ENCODE data around the gene ART5. TPM values are rescaled to one million over a fixed set of nuclear protein-coding genes. Genes with fewer than 3 reads are reported as not detected.

ART5 gene
- total and polyA plus RNA-seq, 2 of the 4 experiments (the other 2 are of a cell fraction): not detected

DNA sequence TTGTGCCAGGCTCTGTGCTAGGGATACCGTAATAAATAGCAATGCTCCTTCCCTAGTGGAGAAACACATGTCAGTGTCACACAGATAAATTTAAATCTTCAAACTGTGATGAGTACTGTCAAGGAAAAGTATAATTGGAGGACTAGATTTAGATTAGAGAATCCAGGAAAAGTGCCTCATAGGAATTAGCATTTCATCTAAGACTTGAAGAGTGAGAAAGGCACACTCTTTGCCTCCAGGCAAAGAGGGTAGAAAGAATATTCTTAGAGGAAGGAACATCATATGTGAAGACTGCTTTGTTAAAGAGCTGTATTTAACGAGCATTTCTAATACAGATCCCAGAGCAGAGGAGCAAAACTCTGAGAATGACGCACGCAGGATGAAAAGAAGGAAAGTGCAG is 30.9 kb downstream of the ART5 start:
- no peak overlapping the region for H2BK15ac ChIP-seq (ENCODE audit: low read depth, low read length)
- no peak overlapping the region for H4K91ac ChIP-seq (ENCODE audit: insufficient read depth, low read depth, low read length)
- H3K4me1 ChIP-seq (ENCODE audit: control insufficient read depth, insufficient read depth, low read length): no peaks in the 10 kb centered on the region
- no peak overlapping the region for H2BK120ac ChIP-seq (ENCODE audit: low read depth, low read length)
- H2BK20ac ChIP-seq (ENCODE audit: low read depth, low read length): no peak overlapping the region
- no peak overlapping the region for H3K9ac ChIP-seq (ENCODE audit: low read depth, low read length)
- H4K8ac ChIP-seq (ENCODE audit: low read depth in 2 of 2, low read length in 2 of 2): no peak overlapping the region
- no peak overlapping the region for H4K5ac ChIP-seq (ENCODE audit: low read depth, low read length)
- TF ChIP-seq MAFK (IDR thresholded peaks at IDR 0.05; ENCODE audit: low read depth, low read length): no peak
- ChIA-PET POLR2A (ENCODE audit: unreplicated experiment) (no interaction called here), CTCF (interaction anchor here (1.2 kb wide), 1 partner anchor 14 kb away, joined by 3 read pairs; no protein-coding TSS in a partner anchor)
- H3K36me3 ChIP-seq (ENCODE audit: control insufficient read depth, insufficient read depth, low read length): no peaks in the 10 kb centered on the region
- H3K4me3 ChIP-seq (ENCODE audit: insufficient read depth, low read depth, low read length): no peak overlapping the region
- no peak overlapping the region for H3K4ac ChIP-seq (ENCODE audit: low read depth, low read length)
- in situ Hi-C loops (cut with MboI; ENCODE audit: low sequenced_read_pairs): no loop called here
- H2AK5ac ChIP-seq (ENCODE audit: low read depth, low read length): no peak overlapping the region
- H3K23ac ChIP-seq (ENCODE audit: low read depth, low read length): no peak overlapping the region
- no TSS peak for BruUV-seq (replicated peaks)
- no peak overlapping the region for H2AFZ ChIP-seq (replicated peaks; ENCODE audit: low read length, poor library complexity)
- DNase-seq (no peak), ATAC-seq (ENCODE audit: low read depth) (no peak)
- H3K9me3 ChIP-seq (ENCODE audit: control insufficient read depth, insufficient read depth, low read length): no peaks in the 10 kb centered on the region; the same call in 1 of the 2 replicates
- no peak overlapping the region for H3K14ac ChIP-seq (replicated peaks; ENCODE audit: low read depth, low read length)
- no peak overlapping the region for H3K56ac ChIP-seq (ENCODE audit: extremely low read depth, insufficient read depth, low read length)
- no peaks in the 10 kb centered on the region for H3K79me1 ChIP-seq (ENCODE audit: low read depth in 1 of 2, low read length in 2 of 2)
- H3K27ac ChIP-seq (ENCODE audit: insufficient read depth, low read length): no peak overlapping the region
- H3K9me1 ChIP-seq (ENCODE audit: insufficient read depth, low read length): no peaks in the 10 kb centered on the region
- H3K18ac ChIP-seq (ENCODE audit: low read depth, low read length): no peak overlapping the region
- H4K20me1 ChIP-seq (ENCODE audit: insufficient read depth, low read length): no peaks in the 10 kb centered on the region
- intact Hi-C loops (cut with micrococcal nuclease): no loop called here
- WGBS, 2 experiments (ENCODE audit: extremely low coverage in 2 of 2, insufficient read length in 1 of 2): no CpG with 5 or more reads among the region's 4 CpGs
- no peak overlapping the region for H2AK9ac ChIP-seq (replicated peaks; ENCODE audit: low read depth, low read length, poor library complexity)
- dilution Hi-C loops (cut with HindIII; ENCODE audit: low sequenced_read_pairs, unreplicated experiment): no loop called here
- no peak overlapping the region for H2BK5ac ChIP-seq (ENCODE audit: low read depth, low read length, poor library complexity, severe bottlenecking)
- H3K4me2 ChIP-seq (ENCODE audit: low read depth, low read length): no peak overlapping the region
- no peaks in the 10 kb centered on the region; the same call in none of the 2 replicates for H3K27me3 ChIP-seq (ENCODE audit: control insufficient read depth, insufficient read depth, low read length)
